NT2/D1 (cell line): ENCODE data around the gene RHEX.

Experiments used
- YY1 ChIP-seq: IDR thresholded peaks from 2 replicates; pipeline ENCODE4 v1.6.1; 2011; ENCODE audit not compliant: insufficient read length, insufficient read depth
- ZNF274 ChIP-seq: IDR thresholded peaks from 2 replicates; pipeline ENCODE4 v1.6.1; 2011; ENCODE audit warnings: mild to moderate bottlenecking, low read depth, low read length

DNA sequence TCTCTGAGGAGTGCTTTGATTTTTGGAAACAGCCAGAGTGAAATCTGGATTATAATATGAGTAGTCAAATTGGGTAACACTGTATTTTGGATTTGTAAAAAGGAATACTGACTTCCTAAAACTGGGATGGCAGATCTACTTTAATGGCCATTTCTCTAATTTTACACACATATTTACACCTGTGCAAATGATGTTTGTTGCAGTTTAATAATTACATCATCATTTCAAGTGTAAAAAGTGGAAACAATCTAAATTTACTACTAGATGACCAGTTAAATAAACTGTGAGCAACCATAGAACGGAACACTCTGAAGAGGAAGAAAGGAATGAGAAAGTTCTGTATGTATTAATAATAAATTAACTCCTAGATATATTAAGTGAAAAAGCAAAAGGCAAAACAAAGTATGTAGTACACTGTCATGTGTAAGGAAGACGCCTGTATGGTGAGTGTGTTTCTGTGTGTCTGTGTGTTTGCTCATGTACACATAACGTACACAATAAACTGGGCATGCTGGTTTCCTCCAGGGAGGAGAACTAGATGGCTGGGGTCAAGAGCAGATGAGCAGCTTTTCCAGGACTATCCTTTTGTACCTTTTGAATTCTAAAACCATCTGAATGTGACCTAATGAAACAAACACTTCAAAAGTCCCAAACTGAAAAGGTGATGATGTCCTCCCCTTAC is 2.9 kb upstream of the RHEX start:
- TF ChIP-seq YY1 (no peak), ZNF274 (no peak)
